ENCODE measurements around the gene SNX30.
A peak's percentile ranks its signal among the peaks of the same experiment; 100 is the strongest.
"Not testable (repeated sequence)": the region's sequence is repeated elsewhere in the genome, so short reads cannot be mapped to it uniquely, and the experiment has no call there.

SNX30 gene, protein sequence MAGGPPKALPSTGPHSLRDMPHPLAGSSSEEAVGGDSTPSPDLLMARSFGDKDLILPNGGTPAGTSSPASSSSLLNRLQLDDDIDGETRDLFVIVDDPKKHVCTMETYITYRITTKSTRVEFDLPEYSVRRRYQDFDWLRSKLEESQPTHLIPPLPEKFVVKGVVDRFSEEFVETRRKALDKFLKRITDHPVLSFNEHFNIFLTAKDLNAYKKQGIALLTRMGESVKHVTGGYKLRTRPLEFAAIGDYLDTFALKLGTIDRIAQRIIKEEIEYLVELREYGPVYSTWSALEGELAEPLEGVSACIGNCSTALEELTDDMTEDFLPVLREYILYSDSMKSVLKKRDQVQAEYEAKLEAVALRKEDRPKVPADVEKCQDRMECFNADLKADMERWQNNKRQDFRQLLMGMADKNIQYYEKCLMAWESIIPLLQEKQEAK

GRCh38 chr9:112750016-112750763 is at the start of gene SNX30:
Gene SNX30 (plus strand): TSS chr9:112750760. CDS start chr9:112751002, 242 bp downstream.
- peak; percentile 65 to 69 for DNase-seq

DNA sequence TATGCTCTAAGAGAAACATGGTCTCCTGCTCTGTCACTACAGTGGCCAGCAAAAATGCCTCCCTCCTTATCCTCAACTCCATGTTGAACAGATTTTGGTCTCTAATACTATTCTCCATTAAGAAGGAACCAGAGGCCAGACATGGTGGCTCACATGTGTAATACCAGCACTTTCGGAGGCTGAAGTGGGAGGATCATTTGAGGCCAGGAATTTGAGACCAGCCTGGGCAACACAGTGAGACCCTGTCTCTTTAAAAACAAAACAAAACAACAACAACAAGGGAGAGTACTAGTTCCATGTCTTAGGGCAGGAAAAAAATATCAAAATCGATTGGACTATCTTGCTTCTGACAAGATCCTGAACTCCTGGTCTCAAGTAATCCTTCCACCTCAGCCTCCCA is 47.3 kb upstream of the SNX30 start:
- DNase-seq: no peak

DNA sequence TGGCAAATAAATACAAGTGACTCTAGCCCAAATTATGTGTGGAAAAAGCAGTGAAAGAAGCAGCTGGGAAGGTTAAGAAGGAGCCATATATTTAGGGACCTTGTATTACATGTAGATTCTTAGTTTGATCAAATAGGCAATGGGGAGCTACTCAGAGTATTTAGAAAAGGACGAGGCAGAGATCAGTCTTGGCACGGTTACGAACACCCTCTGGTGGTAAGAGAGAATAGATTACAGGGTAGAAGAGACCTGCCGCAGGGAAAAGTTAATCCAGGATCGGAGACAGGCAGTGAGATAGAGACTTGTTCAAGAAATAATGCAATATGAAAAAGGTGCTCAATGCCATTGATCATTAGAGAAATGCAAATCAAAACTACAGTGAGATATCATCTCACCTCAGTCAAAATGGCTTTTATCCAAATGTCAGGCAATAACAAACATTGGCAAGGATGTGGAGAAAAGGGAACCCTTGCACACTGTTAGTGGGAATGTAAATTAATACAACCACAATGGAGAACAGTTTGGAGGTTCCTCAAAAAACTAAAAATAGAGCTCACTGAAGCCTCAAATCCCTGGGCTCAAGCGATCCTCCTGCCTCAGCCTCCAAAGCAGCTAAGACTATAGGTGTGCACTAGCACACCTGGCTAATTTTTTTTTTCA is 44.7 kb upstream of the SNX30 start:
- peak; percentile 56 to 68 for DNase-seq

GRCh38 chr9:112711050-112711689 is 39.4 kb upstream of the SNX30 start:
- peak; percentile 54 to 77 for DNase-seq

- DNase-seq: no peak
Observed at GRCh38 chr9:112712678-112713077, 37.9 kb upstream of the SNX30 start.

DNA sequence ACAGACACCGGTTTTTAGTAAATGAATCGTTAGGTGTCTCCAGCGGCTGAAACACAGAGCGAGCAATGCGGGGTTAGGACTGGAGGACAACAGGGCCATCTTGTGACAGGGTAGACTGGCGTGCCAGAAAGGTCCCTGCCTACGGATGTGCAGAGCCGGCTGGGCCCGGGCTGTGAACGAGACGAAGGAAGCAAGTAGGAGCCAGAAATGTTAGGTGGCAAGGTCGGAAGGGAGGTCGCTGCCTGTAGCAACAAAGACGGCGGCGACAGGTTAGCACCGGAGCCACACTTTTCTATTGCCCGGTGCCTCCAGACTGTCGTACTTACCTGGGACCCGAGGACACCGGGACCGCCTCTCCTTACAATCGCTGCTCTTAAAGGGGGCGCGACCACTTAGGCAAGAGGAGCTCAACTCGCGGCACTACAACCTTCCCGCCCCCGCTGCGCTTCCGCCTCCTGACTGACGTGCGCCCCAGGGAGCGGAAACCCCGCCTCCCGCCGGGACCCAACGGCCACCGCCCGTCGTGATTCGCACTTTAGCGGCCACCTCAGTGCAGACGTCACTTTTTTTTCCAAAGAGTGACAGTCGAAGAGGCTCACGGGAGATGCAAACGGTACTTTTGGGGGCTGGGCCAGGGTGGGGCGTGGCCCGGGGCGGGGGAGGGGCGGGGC is 32.8 kb upstream of the SNX30 start, which contains the start of gene INIP:
INIP (minus strand) TSS at position 457 of the 671 bp plus-strand sequence. CDS start 1,632 bp downstream, outside the sequence.
- DNase-seq: peak; percentile 95 to 98

GRCh38 chr9:112719241-112719691 is 31.3 kb upstream of the SNX30 start:
- no peak for DNase-seq

DNA sequence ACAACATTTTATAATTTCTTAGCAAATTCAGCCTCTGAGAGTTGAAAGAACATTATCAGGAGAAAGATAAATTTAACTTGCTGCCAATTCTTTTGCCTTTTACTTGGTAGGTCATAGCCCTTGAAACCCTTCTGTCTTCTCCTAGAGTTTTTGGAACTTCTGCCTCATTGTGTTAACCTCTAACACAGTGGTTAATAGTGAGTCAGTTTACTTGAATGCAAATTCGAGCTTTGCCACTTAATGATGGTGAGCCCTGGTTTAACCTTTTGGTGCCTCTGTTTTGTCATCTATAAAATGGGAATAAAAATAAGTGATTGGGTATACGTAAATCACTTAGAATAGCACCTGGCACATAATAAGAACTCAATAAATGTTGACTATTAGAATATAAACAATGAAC is 30.9 kb upstream of the SNX30 start:
- DNase-seq: no peak

- DNase-seq: no peak
Observed at GRCh38 chr9:112720113-112720780, 30.3 kb upstream of the SNX30 start.

- not testable (repeated sequence) for DNase-seq
Observed at GRCh38 chr9:112722749-112723148, 27.8 kb upstream of the SNX30 start.

DNA sequence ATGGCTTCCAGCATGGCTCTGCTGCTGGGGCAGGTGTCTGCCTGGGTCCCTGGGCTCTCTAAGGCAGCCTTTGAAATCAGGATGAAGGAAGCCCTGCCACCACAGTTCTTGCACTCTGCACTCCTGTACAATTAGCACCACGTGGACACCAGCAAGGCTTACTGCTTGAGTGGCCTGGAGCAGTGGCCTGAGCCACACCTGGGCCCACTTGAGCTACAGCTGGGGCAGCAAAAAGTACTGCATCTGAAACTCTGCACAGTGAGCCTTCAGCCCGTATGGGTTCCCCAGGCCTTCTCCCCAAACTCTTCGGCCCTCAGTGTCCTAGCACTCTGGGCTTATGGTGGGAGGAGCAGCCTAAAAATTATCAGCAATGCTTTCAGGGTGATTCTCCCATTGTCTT is 24.6 kb upstream of the SNX30 start:
- DNase-seq: no peak

DNA sequence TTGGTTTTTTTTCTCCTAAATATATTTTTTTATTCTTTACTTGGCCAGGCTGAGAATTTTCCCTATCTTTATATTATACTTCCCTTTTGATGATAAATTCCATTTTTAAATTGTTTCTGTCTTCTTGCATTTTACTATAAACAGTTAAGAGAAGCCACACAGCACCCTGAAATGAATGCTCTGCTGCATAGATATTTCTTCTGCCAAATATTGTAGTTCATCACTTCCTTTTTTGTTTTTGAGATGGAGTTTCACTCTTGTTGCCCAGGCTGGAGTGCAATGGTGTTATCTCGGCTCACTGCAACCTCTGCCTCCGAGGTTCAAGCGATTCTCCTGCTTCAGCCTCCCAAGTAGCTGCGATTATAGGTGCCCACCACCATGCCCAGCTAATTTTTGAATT is 24.1 kb upstream of the SNX30 start:
- no peak for DNase-seq

GRCh38 chr9:112728401-112728800 is 22.2 kb upstream of the SNX30 start:
- DNase-seq: no peak

DNA sequence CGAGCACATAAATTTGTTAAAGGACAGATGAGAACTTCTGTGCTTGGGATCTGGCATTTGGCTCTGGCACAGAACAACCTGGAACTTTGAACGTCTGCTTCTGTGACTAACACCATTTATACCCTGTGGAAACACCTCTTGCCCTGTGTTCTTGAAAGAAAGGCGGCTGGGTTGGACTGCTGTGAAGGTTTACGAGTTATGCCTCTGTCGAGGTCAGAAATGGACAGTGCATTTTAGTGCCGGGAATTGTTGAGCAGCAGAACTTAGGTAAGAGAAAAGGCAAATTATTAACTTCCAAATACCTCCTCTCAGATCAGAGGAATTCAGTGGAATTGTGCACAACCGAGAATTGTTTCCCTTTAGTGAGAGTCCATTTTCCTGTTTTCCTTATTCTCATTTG is 18.6 kb upstream of the SNX30 start:
- no peak for DNase-seq

DNA sequence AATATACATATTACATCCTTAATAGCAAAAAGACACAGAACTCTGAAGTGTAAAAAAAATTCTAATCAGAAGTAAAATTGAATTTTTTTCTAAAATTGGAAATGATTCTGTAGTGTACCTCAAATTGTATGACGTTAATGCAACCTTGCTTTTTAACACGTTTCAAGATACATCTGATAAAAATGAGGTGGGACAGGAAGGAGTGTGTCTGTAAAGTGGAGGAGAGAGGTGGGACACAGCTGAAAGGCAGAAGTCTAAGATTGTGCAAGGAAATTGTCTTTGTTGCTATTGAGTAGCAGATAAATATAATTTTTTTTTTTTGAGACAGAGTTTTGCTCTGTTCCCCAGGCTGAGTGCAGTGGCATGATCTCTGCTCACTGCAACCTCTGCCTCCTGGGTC is 15.7 kb upstream of the SNX30 start:
- DNase-seq: no peak

DNA sequence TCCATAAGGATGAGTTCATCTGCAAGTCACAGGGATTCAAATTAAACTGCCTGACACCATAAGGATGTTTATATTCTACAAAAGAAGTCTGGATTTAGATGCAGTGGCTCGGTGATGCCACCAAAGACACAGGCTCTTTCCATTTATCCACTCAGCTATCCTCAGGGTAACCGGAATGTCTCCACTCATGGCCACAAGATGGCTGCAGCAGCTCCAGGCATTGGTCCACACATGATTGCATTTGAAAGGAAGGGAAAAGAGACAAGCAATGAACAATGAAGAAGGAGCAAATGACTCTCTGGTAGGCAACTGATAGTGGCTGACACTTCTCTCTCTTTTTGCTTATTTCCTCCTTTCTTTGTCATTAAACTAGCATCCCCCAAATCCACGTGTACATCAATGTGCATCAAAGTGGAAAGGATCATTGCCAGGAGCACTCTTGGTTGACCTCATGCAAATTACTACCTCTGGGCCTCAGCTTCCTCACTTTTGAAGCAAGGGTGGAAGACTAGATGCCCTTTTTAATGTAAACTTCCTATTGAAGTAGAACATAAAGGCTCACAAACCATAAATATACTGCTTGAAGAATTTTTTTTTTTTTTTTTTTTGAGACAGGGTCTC is 7.2 kb upstream of the SNX30 start:
- no peak for DNase-seq

DNA sequence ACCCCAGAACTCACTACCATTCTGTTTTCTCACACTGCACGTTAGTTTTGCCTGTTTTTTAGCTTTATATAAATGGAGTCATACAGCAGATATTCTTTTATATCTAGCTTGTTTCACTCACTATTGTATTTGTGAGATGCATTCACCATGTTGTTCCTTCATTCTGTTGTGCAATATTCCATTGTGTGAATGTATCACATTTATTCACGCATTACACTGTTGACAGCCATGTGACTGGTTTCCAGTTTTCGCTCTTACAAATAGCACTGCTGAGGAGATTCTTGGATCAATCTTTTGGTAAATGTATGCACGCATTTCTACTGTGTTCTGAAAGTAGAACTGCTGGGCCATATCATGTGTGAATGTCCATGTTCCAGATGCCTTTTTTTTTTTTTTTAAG is 6.4 kb upstream of the SNX30 start:
- no peak for DNase-seq

DNA sequence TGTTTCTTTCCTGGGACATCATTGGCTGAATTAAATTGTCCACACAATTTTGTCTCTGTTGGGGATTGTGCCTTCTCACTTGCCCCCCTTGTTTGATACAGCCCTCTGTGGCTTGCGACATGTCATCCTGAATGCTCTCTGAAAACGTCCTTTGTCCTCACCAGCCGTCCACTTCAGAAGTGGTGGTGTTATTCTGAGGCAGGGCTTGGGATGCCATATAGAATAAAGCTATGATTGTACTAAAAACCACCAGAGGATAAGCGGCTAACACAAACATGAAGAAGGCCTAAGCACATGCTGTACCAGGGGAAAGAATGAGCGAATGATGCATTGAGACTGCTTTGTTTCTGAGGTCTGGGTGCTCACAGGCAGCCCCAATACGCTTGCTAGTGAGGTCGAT is 3.5 kb upstream of the SNX30 start:
- no peak for DNase-seq

DNA sequence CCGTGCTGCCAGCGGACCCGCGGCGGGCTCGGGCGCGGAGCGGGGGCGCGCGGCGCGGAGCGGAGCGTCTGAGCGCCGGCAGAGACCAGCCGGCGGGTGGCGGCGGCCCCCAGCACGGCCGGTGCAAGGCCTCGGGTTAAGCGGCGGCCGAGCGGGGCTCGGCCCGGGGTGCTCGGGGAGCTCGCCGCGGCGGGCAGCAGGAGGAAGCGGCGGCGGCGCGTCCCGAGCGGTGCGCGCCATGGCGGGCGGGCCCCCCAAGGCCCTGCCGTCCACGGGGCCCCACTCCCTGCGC is 150 bp downstream of the SNX30 start:
- no peak for DNase-seq

- peak; percentile 48 to 49 for DNase-seq
Observed at GRCh38 chr9:112751056-112751795, 666 bp downstream of the SNX30 start.
